ENCODE results near the gene THRSP.
A peak's percentile ranks its signal among the peaks of the same experiment; 100 is the strongest.
"Not testable (repeated sequence)": the region's sequence is repeated elsewhere in the genome, so short reads cannot be mapped to it uniquely, and the experiment has no call there.

THRSP gene

GRCh38 chr11:78067704-78068103 is 4.0 kb downstream of the THRSP start:
- no peak for DNase-seq

- DNase-seq = no peak
Observed at GRCh38 chr11:78069465-78069864, 5.8 kb downstream of the THRSP start.

GRCh38 chr11:78070621-78071020 is 7.0 kb downstream of the THRSP start:
- DNase-seq = no peak

DNA sequence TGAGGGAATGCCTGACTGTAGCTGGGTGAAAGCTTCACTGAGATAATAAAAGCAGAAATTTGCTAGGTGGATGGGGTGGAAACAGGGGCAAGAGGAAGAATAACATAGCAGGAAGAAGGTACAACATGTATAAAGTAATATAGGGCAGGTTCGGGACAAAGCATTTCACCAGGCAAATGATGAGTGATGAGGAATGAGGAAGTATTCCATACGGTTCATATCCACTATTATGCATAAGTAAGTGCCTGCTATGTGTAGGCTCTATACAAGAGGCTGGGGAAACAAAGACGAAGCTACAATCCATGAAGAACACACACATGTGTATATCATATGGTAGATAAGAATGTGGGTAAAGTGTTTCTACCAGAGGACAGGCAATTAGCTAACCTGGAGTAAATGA is 8.1 kb downstream of the THRSP start:
- DNase-seq = no peak

GRCh38 chr11:78072455-78072854 is 8.8 kb downstream of the THRSP start:
- no peak for DNase-seq

- DNase-seq = no peak
Observed at GRCh38 chr11:78074756-78075155, 11.1 kb downstream of the THRSP start.

GRCh38 chr11:78076733-78077403 is 13.2 kb downstream of the THRSP start:
- DNase-seq = no peak

DNA sequence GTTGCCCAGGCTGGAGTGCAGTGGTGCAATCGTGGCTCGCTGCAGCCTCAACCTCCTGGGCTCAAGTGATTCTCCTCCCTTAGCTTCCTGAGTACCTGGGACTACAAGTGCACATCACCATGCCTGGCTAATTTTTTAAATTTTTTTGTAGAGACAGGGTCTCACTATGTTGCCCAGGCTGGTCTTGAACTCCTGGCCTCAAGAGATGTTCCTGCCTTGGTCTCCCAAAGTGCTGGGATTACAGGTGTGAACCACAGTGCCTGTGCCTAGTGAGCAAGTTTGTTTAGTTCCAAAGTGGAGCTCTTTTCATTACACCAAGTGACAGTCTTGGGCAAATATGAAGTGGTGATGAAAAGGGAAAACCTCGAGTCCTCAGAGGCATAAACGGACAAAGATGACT is 13.9 kb downstream of the THRSP start:
- DNase-seq = not testable (repeated sequence)

GRCh38 chr11:78078218-78079167 is 14.8 kb downstream of the THRSP start:
- no peak for DNase-seq

DNA sequence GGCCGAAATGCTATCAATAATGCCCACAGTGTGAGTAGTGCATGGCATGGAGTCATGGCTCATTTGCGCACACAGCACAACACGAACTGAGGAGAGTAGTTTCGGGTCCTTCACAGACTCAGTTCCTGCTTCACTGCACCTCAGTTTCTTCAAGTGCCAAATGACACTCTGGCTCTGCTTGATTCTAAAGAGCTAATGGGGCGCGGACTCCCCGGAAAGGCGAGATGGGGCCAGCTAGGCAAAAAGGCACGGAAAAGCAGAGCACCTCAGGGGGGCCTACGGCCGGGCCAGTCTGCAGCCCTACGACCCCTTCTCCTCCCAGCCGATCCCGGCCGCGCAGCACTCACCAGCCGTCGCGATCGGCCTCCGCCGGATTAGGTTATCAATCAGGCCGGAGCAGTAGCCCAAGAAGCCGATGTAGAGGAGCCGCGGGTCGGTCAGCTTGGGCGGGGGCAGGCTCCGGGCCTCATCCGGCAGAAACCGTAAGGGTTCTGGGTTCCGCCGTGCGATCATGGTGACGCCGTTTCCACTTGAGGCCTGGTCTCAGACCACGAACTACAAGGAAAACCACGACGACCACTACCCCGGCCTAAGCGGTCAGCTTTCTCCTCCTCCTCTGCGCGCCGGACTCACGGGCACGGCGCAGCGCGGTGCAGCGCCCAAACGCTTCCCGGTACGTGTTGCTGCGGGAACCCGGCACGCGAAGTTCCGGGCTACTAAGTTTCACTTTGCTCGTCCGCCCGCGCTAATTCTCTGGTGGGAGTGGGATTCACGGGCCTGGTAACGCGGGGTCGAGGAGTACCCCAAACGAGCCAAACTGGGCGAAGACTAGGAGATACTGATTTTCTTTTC is 15.8 kb downstream of the THRSP start, which contains the start of gene NDUFC2:
Gene NDUFC2, minus strand, starts transcription at position 631 of the 852 bp plus-strand sequence. Its CDS starts 118 bp downstream, at position 513.
- DNase-seq = peak; percentile 70 to 72

GRCh38 chr11:78080084-78080817 is 16.6 kb downstream of the THRSP start:
- DNase-seq = no peak

DNA sequence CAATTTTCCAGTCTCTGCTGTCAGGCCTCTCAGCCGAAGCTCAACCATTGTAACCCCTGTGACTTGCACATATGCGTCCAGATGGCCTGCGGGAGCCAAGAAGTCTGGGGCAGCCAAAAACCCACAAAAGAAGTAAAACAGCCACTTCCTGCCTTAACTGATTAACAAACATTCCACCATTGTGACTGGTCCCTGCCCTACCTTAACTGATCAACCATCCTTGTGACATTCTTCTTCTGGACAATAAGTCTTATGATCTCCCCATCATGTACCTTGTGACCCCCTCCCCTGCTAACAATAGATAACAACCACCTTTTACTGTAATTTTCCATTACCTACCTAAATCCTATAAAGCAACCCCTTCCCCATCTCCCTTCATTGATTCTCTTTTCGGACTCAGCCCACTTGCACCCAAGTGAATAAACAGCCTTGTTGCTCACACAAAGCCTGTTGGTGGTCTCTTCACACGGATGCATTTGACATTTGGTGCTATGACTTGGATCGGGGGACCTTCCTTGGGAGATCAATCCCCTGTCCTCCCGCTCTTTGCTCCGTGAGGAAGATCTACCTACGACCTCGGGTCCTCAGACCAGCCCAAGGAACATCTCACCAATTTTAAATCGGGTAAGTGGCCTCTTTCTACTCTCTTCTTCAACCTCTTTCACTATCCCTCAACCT is 17.3 kb downstream of the THRSP start:
- no peak for DNase-seq

GRCh38 chr11:78081583-78081982 is 17.9 kb downstream of the THRSP start:
- no peak for DNase-seq

DNA sequence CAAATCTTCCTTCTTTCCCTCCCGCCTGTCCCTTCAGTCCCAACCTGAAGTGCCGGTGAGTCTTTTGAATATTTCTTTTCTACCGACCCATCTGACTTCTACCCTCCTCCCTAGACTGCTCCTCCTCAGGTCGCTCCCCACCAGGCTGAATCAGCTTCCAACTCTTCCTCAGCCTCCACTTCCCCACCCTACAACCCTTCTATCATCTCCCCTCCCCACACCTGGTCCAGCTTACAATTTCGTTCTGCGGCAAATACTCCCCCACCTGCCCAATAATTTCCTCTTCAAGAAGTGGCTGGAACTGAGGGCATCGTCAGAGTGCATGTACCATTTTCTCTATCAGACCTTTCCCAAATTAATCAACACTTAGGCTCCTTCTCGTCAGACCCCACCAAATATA is 18.5 kb downstream of the THRSP start:
- no peak for DNase-seq

GRCh38 chr11:78083021-78083420 is 19.4 kb downstream of the THRSP start:
- no peak for DNase-seq

DNA sequence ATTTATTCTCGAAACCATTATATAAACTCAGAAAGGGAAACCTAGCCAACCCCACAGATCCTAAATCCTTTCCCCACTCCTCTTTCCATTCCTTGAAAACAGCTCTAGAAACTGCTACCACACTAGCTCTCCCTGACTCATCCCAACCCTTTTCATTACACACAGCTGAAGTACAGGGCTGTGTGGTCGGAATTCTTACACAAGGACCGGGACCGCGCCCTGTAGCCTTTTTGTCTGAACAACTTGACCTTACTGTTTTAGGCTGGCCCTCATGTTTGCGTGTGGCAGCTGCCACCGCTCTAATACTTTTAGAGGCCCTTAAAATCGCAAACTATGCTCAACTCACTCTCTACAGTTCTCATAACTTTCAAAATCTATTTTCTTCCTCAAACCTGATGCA is 20.8 kb downstream of the THRSP start:
- not testable (repeated sequence) for DNase-seq

GRCh38 chr11:78085972-78086371 is 22.3 kb downstream of the THRSP start:
- no peak for DNase-seq

DNA sequence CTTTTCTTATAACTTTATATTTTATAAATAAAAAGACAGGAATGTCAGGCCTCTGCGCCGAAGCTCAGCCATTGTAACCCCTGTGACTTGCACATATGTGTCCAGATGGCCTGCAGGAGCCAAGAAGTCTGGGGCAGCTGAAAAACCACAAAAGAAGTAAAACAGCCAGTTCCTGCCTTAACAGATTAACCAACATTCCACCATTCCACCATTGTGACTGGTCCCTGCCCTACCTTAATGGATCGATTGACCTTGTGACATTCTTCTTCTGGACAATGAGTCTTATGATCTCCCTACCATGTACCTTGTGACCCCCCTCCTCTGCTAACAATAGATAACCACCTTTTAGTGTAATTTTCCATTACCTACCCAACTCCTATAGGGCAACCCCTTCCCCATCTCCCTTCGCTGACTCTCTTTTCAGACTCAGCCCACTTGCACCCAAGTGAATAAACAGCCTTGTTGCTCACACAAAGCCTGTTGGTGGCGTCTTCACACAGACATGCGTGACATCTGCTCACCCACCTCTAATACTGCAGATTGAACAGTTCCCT is 22.9 kb downstream of the THRSP start:
- not testable (repeated sequence) for DNase-seq

- no peak for DNase-seq
Observed at GRCh38 chr11:78094250-78094649, 30.6 kb downstream of the THRSP start.

- no peak for DNase-seq
Observed at GRCh38 chr11:78097666-78098385, 34.2 kb downstream of the THRSP start.

DNA sequence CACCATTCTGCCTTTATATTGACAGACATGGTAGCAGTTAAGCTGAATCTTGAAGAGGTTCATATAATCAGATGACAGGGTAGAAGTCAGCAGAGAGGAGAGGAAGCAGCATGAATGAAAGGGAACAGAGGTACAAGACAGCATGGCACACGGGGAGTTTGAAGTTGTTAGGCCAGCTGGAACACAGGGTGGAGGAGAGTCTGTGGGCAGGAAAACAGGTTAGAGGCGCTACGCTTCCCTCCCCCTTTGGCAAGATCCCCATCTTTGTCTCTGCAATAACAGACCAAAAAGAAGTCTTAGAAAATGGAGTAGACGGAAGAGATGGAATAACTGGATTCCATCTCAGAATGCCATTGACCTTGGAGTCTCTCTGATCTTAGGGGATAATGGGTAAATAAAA is 36.0 kb downstream of the THRSP start:
- no peak for DNase-seq

Measured in CD4-positive, alpha-beta T cell treated with Interleukin-4 for 1 hour (primary cell).